ENCODE results near the gene SASH1.

SASH1 gene

GRCh38 chr6:148564494-148565035, 221.9 kb downstream of the SASH1 start:
- no peak for TF ChIP-seq JUND (IDR thresholded peaks at IDR 0.05; ENCODE audit: low read depth)
- in situ Hi-C loops (cut with HindIII; ENCODE audit: low pct_unique_long_range_greater_than_20kb, low sequenced_read_pairs), result no loop called here
- DNase-seq (ENCODE audit: low read depth in 1 of 2, low spot score in 1 of 2), result no peak

DNA sequence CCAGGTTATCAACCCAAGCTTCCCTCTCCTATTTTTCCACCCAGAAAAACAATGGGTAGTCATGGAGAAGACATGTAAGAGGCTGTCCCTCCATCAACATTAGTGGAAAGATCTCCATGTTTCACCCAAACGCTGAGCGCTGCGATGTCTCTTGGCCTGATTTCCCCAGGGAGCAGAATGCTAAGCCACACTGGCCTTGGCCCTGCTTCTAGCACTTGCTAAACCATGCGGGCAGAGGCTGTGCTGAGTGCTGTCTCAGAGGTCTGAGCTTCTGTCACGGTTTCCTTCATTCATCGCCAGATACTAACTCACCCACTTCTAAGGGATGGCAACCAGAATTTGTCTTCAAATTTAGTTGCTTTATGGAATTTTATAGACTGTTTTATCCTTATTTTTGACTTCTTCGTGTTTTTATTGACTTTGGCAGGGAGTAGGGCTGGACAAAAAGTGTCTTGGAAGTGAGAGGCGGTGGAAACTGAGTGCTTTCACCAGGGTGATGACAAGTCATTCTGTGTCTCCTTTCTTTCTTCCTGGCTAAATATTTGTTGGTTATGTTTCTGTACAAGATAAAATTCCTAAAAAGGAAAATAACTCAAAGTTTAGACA, 222.8 kb downstream of the SASH1 start:
- DNase-seq (ENCODE audit: low read depth in 1 of 2, low spot score in 1 of 2), result no peak
- no peak for TF ChIP-seq JUND (IDR thresholded peaks at IDR 0.05; ENCODE audit: low read depth)
- in situ Hi-C loops (cut with HindIII; ENCODE audit: low pct_unique_long_range_greater_than_20kb, low sequenced_read_pairs), result no loop called here

DNA sequence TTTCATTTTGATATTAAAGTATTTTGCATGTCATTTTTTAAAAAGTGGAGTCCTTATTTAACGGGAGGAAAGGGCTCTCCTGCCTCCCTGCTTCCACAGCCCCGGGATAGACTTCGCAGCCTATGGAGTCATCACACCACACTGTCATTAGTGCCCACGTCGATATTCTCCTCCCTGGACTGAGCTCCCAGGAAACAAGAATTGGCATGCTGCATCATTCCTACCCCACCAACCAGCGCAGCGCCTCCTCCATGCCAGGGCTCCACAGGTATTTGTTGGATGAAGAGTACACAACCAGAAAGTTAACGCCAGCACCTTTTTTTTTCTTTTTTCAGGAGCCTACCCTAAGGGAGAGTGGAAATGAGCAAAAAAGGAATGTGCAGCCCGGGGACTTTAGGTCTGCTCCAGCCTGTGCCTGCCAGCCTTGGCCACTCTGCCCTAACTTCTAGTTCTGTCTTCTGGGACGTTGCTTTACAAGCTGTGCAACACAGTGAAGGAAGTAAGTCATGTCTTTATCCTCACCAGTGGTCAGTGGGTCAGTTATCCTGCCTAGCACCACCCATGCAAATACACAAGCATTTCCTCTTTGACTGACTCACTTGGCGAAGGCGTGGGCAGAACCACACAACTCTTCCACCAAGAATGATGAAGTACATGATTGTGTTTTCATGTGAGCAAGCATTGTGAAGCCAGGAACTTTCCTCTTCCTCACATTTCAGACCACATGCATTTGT, 223.5 kb downstream of the SASH1 start:
- in situ Hi-C loops (cut with HindIII; ENCODE audit: low pct_unique_long_range_greater_than_20kb, low sequenced_read_pairs), result no loop called here
- DNase-seq (ENCODE audit: low read depth in 1 of 2, low spot score in 1 of 2), result no peak
- no peak for TF ChIP-seq JUND (IDR thresholded peaks at IDR 0.05; ENCODE audit: low read depth)

GRCh38 chr6:148566664-148567350, 224.2 kb downstream of the SASH1 start:
- DNase-seq (ENCODE audit: low read depth in 1 of 2, low spot score in 1 of 2), result no peak
- in situ Hi-C loops (cut with HindIII; ENCODE audit: low pct_unique_long_range_greater_than_20kb, low sequenced_read_pairs), result no loop called here
- TF ChIP-seq JUND (IDR thresholded peaks at IDR 0.05; ENCODE audit: low read depth), result no peak

DNA sequence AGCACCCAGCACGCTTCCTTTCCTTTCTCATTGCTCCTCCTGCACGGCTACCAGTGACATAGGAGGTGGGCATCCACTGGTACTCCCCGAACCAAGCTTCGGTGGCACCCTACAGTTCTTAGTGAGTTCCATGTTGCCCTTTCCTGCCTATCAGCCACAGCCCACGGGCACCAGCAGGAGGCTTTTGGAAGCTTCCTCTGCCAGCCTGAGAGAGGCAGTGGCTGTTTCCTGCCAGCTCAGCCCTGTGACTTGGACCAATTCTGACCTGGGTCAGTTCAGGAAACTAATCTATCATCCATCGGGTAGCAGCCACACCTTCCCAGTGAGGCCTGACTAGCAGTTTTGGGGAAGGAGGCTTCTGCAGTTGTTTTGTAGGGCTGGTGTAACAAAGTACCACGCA, 227.8 kb downstream of the SASH1 start:
- no peak for DNase-seq (ENCODE audit: low read depth in 1 of 2, low spot score in 1 of 2)
- in situ Hi-C loops (cut with HindIII; ENCODE audit: low pct_unique_long_range_greater_than_20kb, low sequenced_read_pairs), result no loop called here
- TF ChIP-seq JUND (IDR thresholded peaks at IDR 0.05; ENCODE audit: low read depth), result no peak

DNA sequence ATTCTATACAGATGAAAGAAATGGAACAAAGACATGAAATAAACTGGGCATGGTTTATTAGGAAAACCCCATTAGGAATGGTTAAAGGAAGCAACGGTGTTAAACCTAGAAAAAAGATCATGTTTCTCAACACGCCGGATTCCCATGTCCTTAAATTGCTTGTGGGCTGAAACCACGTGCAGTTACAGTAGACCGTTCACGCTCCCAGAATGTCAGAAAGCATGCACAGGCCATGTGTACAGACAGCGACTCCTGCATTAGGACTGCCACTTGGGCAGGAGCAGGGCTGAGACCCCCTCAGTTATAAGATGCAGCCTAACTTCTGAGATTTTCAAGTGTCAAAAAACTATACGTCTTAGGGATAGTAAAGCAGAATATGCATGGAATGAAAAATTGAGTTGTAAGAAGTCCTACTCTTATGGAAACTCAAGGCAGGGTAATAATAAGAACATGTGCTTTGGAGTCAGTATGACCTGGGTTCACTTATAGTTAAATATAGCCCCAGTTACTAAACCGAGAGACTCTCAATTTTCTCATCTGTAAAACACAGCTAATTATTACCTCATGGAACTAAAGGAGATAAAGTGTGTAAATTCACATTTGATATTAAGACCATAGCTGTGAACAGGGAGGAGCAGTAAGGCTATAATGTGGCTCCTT, 230.2 kb downstream of the SASH1 start:
- in situ Hi-C loops (cut with HindIII; ENCODE audit: low pct_unique_long_range_greater_than_20kb, low sequenced_read_pairs), result no loop called here
- TF ChIP-seq JUND (IDR thresholded peaks at IDR 0.05; ENCODE audit: low read depth), result no peak
- DNase-seq (ENCODE audit: low read depth in 1 of 2, low spot score in 1 of 2), result no peak

DNA sequence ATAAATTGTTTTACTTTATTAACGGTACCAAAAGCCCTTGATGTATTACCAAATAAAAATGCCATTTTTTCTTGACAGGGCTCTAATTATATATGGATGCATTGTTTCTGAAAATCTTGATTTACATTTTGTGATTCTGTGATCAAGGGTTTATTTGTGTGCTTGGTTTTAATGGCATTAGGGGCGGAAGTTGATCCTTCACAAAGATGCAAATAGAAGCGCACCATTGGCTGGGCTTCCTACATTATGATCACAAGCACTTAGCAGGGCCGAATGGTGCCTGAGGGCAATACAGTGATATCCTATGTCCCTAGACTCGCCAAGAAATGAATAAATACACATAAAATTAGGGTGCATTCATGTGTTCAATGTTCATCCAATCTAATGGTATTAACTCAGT, 231.3 kb downstream of the SASH1 start:
- no peak for DNase-seq (ENCODE audit: low read depth in 1 of 2, low spot score in 1 of 2)
- TF ChIP-seq JUND (IDR thresholded peaks at IDR 0.05; ENCODE audit: low read depth), result no peak
- in situ Hi-C loops (cut with HindIII; ENCODE audit: low pct_unique_long_range_greater_than_20kb, low sequenced_read_pairs), result no loop called here

GRCh38 chr6:148577687-148578488, 235.2 kb downstream of the SASH1 start:
- DNase-seq (ENCODE audit: low read depth in 1 of 2, low spot score in 1 of 2), result peak; percentile 53 to 86
- no peak for TF ChIP-seq JUND (IDR thresholded peaks at IDR 0.05; ENCODE audit: low read depth)
- in situ Hi-C loops (cut with HindIII; ENCODE audit: low pct_unique_long_range_greater_than_20kb, low sequenced_read_pairs), result no loop called here

DNA sequence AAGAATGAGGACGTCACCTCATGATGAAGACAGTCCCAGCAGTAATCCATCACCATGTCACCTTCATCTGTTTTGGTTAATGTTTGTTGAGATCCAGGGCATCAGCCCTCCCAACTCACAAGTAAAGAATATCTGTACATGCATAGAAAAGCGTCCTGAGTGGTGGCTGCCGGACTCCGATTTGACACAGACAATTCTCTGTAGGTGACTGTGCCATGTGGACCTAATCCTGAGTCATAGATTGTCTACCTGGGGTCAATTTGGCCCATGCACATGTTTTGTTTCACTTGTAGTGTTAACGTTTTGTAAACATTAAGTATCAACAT, 235.8 kb downstream of the SASH1 start:
- DNase-seq (ENCODE audit: low read depth in 1 of 2, low spot score in 1 of 2), result no peak
- TF ChIP-seq JUND (IDR thresholded peaks at IDR 0.05; ENCODE audit: low read depth), result no peak
- in situ Hi-C loops (cut with HindIII; ENCODE audit: low pct_unique_long_range_greater_than_20kb, low sequenced_read_pairs), result no loop called here

DNA sequence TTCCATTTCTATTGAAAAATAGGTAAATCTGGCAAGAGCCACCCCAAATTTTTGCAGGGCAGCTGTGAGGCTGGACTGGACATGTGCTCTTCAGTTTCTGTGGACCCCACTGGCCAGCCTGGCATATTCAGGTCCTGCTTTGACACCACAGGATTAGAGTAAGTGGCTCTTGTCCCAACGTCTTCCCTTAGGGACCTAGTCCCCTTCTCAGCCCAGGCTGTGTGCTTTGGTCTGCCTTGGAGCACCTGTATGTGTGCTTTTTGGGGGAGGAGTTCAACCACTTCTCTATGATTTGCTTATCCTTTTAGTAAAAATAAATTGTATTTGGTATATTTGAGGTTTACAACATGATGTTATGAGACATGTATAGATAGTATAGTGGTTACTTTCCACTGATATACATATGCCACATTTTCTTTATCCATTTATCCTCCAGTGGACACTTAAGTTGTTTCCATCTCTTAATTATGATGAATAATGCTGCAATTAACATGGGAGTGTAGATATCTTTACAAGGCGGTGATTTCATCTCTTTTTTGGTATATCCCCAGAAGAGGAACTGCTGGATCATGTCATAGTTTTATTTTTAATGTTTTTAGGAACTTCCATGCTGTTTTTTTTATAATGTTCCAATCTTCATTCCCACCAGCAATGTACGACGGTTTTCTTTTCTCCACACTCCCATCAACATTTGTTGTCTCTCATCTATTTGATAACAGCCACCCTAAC, 236.4 kb downstream of the SASH1 start:
- no peak for TF ChIP-seq JUND (IDR thresholded peaks at IDR 0.05; ENCODE audit: low read depth)
- no peak for DNase-seq (ENCODE audit: low read depth in 1 of 2, low spot score in 1 of 2)
- in situ Hi-C loops (cut with HindIII; ENCODE audit: low pct_unique_long_range_greater_than_20kb, low sequenced_read_pairs), result no loop called here

- DNase-seq (ENCODE audit: low read depth in 1 of 2, low spot score in 1 of 2), result no peak
- in situ Hi-C loops (cut with HindIII; ENCODE audit: low pct_unique_long_range_greater_than_20kb, low sequenced_read_pairs), result no loop called here
- no peak for TF ChIP-seq JUND (IDR thresholded peaks at IDR 0.05; ENCODE audit: low read depth)
Measured at GRCh38 chr6:148580442-148580841, 237.8 kb downstream of the SASH1 start.
